Ramos (cell line): ENCODE results near the gene PHACTR3.
"Not testable (repeated sequence)": the region's sequence is repeated elsewhere in the genome, so short reads cannot be mapped to it uniquely, and the experiment has no call there.

ENCODE experiments used
- in situ Hi-C: fragments of 300-500 bp; cut with MboI; formaldehyde crosslinking; loops from one replicate; pipeline ENCODE4 v1.14.3; 2022; ENCODE audit warnings: low sequenced_read_pairs; ENCODE audit not compliant: unreplicated experiment

PHACTR3 gene

GRCh38 chr20:59871096-59871495 lies 266.8 kb downstream of the PHACTR3 start:
- in situ Hi-C loops: no loop called here

- in situ Hi-C loops: no loop called here
These were observed 269.1 kb downstream of the PHACTR3 start for GRCh38 chr20:59873409-59873808.

- in situ Hi-C loops: no loop called here
These were observed 275.9 kb downstream of the PHACTR3 start for GRCh38 chr20:59880198-59880597.

GRCh38 chr20:59884494-59884893 lies 280.2 kb downstream of the PHACTR3 start:
- in situ Hi-C loops: no loop called here

- in situ Hi-C loops: no loop called here
These were observed 283.7 kb downstream of the PHACTR3 start for GRCh38 chr20:59888050-59888449.

- in situ Hi-C loops: not testable (repeated sequence)
These were observed 285.7 kb downstream of the PHACTR3 start for GRCh38 chr20:59890035-59890434.

- in situ Hi-C loops: no loop called here
These were observed 287.2 kb downstream of the PHACTR3 start for GRCh38 chr20:59891581-59891980.

GRCh38 chr20:59895908-59896307 lies 291.6 kb downstream of the PHACTR3 start:
- in situ Hi-C loops: no loop called here
